GM23338 (cell line): ENCODE data around the gene ABAT. TPM values are rescaled to one million over a fixed set of nuclear protein-coding genes. Genes with fewer than 3 reads are reported as not detected.

ENCODE experiments used
- CREB1 ChIP-seq: fragments of 250-450 bp; sonication (Bioruptor Pico); IDR thresholded peaks from 2 replicates; pipeline ENCODE4 v1.5.0; 2020; ENCODE audit warnings: low read depth, mild to moderate bottlenecking, moderate library complexity
- EZH2phosphoT487 ChIP-seq: fragments of 200-600 bp; sonication (generic); IDR thresholded peaks from one replicate; pipeline ENCODE4 v1.8.1; 2018; ENCODE audit warnings: antibody characterized with exemption; ENCODE audit not compliant: unreplicated experiment
- JUNB ChIP-seq: IDR thresholded peaks from one replicate; pipeline ENCODE4 v1.6.1; 2016; ENCODE audit warnings: antibody characterized with exemption; ENCODE audit not compliant: unreplicated experiment
- POLR2AphosphoS5 ChIP-seq: IDR thresholded peaks from 2 replicates; pipeline ENCODE4 v1.6.1; 2016; ENCODE audit warnings: antibody characterized with exemption, low read depth
- STAT1 ChIP-seq: IDR thresholded peaks from one replicate; pipeline ENCODE4 v1.6.1; 2016; ENCODE audit warnings: antibody characterized with exemption; ENCODE audit not compliant: unreplicated experiment
- ZNF114 ChIP-seq: fragments of 250-450 bp; sonication (Bioruptor Pico); IDR thresholded peaks from 2 replicates; pipeline ENCODE4 v1.5.0; 2020; ENCODE audit warnings: mild to moderate bottlenecking, moderate library complexity
- polyA plus RNA-seq: library from polyadenylated mRNA; unstranded; fragments of >200 nt; fragmentation: Nextera tagmentation; extraction: Ambion mirVana; gene quantifications from 2 replicates; pipeline ENCODE4 v1.2.1, GENCODE V29; 2016
- total RNA-seq: library from RNA; depleted of rRNA; stranded (reverse); fragments of >200 nt; shearing (Covaris generic); gene quantifications from 2 replicates; pipeline ENCODE4 v1.2.3, GENCODE V29; 2014
- TF ChIP-seq, protein P1 (sequence below): fragments of 250-450 bp; sonication (Bioruptor Pico); IDR thresholded peaks from 2 replicates; pipeline ENCODE4 v1.5.0; 2020; ENCODE audit warnings: mild to moderate bottlenecking, moderate library complexity
- TF ChIP-seq, protein P2 (sequence below), 2 experiments: fragments of 200-600 bp in 1 of 2; sonication (generic) in 1 of 2; conservative IDR thresholded peaks; 2 replicates each; pipeline versions ENCODE4 v1.5.1 to v1.6.1; 2016 to 2017; ENCODE audit warnings: antibody characterized with exemption in 2 of 2, low read depth in 2 of 2, mild to moderate bottlenecking in 2 of 2, moderate library complexity in 1 of 2
- TF ChIP-seq, protein P3 (sequence below): IDR thresholded peaks from one replicate; pipeline ENCODE4 v1.6.1; 2018; ENCODE audit warnings: antibody characterized with exemption; ENCODE audit not compliant: unreplicated experiment

The ABAT gene
- total and polyA plus RNA-seq, 2 experiments from 2014 or later = 4.4 to 8.8 TPM

DNA sequence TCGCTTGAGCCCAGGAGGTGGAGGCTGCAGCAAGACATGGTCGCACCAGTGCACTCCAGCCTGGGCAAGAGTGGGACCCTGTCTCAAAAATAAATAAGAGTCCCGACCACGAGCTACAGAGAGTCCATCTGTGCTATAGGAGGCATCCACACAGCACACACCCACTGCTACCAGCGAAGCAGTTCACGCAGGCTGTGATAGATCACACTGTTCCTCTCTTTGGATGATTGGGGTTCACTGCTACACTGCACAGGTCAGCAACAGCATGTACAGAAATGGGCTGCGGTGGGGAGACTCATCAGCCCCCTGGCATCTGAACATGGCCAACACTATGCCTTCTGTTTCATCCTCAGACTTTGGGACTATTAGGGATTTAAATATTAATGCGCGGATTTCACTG, 157.0 kb downstream of the ABAT start (continued):
- TF ChIP-seq, protein P1, sequence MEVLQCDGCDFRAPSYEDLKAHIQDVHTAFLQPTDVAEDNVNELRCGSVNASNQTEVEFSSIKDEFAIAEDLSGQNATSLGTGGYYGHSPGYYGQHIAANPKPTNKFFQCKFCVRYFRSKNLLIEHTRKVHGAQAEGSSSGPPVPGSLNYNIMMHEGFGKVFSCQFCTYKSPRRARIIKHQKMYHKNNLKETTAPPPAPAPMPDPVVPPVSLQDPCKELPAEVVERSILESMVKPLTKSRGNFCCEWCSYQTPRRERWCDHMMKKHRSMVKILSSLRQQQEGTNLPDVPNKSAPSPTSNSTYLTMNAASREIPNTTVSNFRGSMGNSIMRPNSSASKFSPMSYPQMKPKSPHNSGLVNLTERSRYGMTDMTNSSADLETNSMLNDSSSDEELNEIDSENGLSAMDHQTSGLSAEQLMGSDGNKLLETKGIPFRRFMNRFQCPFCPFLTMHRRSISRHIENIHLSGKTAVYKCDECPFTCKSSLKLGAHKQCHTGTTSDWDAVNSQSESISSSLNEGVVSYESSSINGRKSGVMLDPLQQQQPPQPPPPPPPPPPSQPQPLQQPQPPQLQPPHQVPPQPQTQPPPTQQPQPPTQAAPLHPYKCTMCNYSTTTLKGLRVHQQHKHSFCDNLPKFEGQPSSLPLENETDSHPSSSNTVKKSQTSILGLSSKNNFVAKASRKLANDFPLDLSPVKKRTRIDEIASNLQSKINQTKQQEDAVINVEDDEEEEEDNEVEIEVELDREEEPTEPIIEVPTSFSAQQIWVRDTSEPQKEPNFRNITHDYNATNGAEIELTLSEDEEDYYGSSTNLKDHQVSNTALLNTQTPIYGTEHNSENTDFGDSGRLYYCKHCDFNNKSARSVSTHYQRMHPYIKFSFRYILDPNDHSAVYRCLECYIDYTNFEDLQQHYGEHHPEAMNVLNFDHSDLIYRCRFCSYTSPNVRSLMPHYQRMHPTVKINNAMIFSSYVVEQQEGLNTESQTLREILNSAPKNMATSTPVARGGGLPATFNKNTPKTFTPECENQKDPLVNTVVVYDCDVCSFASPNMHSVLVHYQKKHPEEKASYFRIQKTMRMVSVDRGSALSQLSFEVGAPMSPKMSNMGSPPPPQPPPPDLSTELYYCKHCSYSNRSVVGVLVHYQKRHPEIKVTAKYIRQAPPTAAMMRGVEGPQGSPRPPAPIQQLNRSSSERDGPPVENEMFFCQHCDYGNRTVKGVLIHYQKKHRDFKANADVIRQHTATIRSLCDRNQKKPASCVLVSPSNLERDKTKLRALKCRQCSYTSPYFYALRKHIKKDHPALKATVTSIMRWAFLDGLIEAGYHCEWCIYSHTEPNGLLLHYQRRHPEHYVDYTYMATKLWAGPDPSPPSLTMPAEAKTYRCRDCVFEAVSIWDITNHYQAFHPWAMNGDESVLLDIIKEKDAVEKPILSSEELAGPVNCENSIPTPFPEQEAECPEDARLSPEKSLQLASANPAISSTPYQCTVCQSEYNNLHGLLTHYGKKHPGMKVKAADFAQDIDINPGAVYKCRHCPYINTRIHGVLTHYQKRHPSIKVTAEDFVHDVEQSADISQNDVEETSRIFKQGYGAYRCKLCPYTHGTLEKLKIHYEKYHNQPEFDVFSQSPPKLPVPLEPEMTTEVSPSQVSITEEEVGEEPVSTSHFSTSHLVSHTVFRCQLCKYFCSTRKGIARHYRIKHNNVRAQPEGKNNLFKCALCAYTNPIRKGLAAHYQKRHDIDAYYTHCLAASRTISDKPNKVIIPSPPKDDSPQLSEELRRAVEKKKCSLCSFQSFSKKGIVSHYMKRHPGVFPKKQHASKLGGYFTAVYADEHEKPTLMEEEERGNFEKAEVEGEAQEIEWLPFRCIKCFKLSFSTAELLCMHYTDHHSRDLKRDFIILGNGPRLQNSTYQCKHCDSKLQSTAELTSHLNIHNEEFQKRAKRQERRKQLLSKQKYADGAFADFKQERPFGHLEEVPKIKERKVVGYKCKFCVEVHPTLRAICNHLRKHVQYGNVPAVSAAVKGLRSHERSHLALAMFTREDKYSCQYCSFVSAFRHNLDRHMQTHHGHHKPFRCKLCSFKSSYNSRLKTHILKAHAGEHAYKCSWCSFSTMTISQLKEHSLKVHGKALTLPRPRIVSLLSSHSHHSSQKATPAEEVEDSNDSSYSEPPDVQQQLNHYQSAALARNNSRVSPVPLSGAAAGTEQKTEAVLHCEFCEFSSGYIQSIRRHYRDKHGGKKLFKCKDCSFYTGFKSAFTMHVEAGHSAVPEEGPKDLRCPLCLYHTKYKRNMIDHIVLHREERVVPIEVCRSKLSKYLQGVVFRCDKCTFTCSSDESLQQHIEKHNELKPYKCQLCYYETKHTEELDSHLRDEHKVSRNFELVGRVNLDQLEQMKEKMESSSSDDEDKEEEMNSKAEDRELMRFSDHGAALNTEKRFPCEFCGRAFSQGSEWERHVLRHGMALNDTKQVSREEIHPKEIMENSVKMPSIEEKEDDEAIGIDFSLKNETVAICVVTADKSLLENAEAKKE (CRISPR knock-in tag) = no peak
- TF ChIP-seq JUNB (no peak), EZH2phosphoT487 (no peak), STAT1 (no peak), ZNF114 (CRISPR knock-in tag) (no peak), CREB1 (no peak), POLR2AphosphoS5 (no peak)
- TF ChIP-seq, protein P2, sequence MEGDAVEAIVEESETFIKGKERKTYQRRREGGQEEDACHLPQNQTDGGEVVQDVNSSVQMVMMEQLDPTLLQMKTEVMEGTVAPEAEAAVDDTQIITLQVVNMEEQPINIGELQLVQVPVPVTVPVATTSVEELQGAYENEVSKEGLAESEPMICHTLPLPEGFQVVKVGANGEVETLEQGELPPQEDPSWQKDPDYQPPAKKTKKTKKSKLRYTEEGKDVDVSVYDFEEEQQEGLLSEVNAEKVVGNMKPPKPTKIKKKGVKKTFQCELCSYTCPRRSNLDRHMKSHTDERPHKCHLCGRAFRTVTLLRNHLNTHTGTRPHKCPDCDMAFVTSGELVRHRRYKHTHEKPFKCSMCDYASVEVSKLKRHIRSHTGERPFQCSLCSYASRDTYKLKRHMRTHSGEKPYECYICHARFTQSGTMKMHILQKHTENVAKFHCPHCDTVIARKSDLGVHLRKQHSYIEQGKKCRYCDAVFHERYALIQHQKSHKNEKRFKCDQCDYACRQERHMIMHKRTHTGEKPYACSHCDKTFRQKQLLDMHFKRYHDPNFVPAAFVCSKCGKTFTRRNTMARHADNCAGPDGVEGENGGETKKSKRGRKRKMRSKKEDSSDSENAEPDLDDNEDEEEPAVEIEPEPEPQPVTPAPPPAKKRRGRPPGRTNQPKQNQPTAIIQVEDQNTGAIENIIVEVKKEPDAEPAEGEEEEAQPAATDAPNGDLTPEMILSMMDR (conservative IDR thresholded peaks at IDR 0.05; ENCODE audit: low read depth in 2 of 2) = no peak
- TF ChIP-seq, protein P3, sequence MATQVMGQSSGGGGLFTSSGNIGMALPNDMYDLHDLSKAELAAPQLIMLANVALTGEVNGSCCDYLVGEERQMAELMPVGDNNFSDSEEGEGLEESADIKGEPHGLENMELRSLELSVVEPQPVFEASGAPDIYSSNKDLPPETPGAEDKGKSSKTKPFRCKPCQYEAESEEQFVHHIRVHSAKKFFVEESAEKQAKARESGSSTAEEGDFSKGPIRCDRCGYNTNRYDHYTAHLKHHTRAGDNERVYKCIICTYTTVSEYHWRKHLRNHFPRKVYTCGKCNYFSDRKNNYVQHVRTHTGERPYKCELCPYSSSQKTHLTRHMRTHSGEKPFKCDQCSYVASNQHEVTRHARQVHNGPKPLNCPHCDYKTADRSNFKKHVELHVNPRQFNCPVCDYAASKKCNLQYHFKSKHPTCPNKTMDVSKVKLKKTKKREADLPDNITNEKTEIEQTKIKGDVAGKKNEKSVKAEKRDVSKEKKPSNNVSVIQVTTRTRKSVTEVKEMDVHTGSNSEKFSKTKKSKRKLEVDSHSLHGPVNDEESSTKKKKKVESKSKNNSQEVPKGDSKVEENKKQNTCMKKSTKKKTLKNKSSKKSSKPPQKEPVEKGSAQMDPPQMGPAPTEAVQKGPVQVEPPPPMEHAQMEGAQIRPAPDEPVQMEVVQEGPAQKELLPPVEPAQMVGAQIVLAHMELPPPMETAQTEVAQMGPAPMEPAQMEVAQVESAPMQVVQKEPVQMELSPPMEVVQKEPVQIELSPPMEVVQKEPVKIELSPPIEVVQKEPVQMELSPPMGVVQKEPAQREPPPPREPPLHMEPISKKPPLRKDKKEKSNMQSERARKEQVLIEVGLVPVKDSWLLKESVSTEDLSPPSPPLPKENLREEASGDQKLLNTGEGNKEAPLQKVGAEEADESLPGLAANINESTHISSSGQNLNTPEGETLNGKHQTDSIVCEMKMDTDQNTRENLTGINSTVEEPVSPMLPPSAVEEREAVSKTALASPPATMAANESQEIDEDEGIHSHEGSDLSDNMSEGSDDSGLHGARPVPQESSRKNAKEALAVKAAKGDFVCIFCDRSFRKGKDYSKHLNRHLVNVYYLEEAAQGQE = no peak
